ENCODE results near the gene TTYH3.

GRCh38 chr7:2610466-2610865 is 21.3 kb upstream of the TTYH3 start:
- TF ChIP-seq POLR2A (IDR thresholded peaks at IDR 0.05; ENCODE audit: low read length) (no peak), GATA1 (IDR thresholded peaks at IDR 0.05; ENCODE audit: low read depth, low read length) (no peak)

All from erythroblast (primary cell).